HG02642 (cell line): ENCODE measurements around the gene MRPL27.

Source experiments
- ATAC-seq: cut with Tn5 transposase; IDR thresholded peaks from one replicate; pipeline ENCODE4 v1.9.1; 2021; ENCODE audit warnings: mild to moderate bottlenecking; ENCODE audit not compliant: unreplicated experiment, poor library complexity

Gene MRPL27

DNA sequence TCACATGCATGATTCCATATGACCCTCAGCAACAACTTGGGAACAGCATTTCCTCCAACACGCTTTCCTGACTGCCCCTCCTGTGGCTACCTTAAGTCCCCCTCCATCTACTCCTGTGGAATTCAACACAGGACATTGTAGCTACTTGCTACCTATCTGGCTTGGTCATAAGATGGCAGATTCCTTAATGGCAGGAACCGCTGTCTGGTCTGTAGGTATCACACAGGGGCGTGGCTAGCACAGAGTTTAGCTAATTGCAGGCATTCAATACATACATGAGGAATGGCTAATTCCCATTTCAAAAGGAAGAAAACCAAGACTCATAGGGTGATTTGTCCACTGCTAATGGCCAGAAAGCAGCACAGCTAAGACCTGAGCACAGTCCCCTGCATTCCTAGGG lies 15.7 kb upstream of the MRPL27 start:
- ATAC-seq, result no peak

DNA sequence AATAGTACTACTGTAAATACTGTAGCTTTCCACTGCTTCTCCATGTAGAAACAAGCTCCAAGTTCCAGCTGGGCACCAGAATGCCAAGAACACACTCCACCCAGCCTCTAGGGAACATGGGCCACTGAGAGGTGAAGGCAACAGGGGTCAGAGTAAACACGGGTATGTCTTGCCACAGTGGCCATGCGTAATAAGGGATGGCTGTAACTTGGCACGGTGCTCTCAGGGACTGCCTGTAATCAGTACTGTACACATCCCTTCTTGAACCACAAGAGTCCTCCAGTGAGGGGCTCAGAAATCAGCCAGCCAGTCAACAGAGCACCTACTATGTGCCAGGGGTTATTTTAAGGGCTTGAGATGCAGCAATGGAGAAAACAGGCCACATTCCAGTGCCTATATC lies 13.5 kb upstream of the MRPL27 start:
- ATAC-seq, result no peak

DNA sequence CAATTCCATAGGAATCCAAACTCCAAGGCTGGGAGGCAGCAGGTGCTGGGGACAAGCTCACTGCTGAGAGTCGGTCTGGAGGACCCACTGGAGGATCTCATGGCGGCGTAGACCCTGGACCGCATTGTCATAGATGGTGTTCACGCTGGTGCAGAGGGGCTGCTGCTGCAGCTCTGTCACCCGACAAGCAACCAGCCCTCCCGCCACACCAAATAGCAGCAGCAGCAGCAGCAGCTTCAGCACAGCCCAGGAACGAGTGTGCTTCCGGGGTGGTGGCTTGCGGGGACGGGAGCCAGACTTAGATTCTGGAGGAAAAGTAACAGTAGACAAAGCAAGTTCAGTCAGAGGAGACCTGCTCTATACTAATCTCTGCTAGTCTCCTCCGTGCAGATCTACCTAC lies 9.9 kb upstream of the MRPL27 start:
- no peak for ATAC-seq

DNA sequence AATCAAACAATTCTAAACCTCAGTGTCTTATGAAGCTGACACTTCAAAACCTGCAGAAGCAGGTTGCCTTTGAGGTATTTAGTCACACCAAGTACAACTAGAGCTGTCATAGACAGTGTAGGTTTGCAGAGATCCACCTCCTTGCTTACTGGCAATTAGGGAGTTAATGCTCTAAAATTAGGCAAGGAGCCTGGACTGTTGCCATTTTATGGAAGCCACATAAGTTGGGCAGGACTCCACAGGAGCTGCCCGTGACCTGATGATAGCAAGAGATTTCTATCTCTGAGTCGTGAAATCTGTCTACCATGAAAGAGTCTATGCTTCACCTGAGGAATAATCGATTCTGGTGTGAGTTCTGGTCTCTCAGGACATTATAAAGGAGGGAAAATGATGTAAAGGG lies 8.9 kb upstream of the MRPL27 start:
- no peak for ATAC-seq

DNA sequence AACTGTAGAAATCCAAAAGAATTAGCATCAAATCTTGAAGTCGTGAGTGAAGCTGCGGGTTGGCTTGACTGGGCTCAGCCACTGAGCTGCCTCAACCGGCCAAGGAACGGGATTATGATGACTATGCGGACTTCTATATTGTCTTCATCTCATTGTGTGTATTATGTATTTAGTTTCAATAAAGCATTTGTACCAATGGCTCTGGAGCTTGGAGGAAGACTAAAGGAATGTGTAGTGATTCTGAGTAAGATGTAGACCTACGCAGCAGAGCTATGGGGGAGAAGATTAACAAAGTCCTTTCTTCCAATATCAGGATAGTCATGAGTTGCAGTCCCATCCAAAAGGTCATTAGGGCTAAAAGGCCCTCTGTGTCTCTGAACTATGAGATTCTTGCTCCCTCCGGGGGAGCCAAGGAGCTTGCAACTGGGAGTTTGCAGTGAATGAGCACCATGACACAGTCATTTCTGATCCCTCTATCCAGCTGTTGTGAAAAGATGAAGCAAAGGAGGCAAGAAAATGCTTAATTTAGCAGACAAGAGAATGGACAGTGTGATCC lies 8.4 kb upstream of the MRPL27 start:
- ATAC-seq, result no peak

DNA sequence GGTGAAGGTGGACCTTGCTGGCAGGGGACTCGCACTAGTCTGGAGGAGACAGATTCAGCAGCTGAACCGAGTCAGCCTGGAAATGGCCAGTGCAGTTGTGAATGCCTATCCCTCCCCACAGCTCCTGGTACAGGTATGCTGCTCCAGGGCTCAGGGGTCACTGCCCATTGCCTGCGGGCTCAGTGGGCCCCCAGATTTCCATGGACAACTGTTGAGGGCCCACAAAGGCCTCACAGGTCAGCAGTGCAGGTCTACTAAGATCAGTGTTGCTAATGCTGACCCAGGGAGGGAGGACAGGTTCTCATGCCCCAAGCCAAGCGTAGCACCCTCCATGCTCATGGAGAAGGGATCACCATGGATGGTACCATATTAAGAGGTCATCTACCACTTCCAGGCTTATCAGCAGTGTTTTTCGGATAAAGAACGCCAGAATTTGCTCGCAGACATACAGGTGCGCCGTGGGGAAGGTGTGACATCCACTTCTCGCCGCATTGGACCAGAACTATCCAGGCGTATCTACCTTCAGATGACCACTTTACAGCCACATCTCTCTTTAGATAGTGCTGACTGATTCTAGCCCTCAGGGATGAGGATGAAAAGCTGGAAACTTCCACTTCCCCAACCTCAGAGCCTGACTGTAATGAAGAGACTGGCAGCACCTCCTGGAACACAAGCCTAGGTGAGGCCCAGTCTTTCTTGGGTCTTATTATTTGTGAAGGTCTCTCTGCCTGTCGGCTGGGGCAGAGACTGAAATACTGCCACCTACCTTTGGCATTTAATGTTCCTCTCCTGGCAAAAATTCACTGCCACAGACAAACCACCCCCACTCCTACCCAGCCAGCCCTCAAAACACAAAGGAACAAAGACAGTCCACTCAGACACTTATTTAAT lies 7.6 kb upstream of the MRPL27 start:
- ATAC-seq, result no peak

DNA sequence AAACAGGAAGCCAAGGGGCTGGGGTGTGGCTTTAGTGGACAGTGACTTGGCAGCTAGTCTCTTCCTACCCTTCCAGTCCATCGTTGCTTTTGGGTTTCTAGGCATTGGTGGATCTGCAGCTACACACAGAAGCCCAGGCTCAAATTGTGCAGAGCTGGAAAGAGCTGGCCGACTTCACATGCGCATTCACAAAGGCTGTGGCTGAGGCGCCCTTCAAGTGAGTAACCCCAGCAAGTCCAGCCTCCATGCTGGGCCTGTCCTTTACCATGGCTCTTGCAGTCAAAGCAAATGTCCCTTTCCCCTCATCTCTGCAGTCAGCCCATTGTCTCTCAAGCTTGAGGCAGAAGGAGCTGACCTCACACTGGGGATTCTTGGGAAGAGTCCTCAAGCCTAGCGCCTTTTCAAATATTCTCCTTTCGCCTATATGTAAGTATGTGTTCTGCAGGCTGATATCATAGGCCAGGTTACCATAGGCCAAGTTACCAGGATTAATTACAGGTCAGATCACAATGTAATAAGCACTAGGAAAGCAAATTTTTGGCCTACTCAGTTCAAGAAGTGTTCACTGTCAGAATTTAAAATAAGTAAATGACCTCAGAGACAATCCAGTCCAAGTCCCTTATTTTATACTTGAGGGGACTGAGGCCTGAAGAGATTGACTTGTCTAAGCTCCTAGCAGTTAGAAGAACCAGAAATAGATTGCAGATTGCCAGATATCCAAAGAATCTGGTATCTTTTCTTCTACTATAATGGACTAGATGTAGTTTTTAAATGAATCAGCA lies 6.6 kb upstream of the MRPL27 start:
- ATAC-seq, result no peak

DNA sequence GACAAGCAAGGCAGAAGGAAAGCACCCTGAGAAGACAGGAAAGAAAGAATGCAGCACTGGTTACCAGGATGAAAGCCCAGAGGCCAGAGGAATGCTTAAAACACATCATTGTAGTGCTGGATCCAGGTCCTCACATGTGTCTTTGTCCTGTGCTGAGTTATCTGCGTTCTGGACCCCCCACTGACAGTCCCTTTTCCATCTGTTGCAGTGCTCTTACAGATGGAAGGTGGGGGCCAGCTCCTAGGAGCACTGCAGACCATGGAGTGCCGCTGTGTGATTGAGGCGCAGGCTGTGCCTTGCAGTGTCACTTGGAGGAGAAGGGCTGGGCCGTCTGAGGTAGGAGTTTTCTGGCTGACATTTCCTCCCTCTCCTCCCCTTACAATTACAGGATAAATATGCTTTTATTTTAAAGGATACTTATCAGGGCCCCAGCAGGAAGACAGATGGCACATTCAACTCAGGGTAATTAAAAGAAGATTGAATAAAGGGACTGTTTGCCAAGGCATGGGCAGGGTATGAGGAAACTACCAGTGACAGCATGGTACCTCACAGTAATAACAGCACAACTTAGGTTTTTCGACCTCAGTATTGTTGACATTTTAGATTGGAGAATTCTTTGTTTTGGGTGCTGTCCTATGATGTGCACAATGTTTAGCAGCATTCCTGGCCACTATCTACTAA lies 3.0 kb upstream of the MRPL27 start:
- no peak for ATAC-seq

DNA sequence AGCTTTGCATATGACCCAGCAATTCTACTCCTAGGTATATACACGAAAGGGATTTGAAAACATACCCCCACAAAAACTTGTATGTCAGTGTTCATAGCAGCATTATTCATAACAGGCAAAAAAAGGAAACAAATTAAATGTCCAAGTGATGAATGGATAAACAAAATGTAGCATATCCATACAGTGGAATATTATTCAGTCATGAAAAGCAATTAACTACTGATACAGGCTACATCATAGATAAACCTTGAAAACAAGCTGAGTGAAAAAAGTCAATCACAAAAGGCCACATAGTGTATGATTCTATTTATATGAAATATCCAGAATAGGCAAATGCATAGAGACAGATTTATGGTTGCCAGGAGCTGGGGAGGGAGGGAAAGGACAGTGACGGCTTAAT lies 721 bp upstream of the MRPL27 start:
- no peak for ATAC-seq

DNA sequence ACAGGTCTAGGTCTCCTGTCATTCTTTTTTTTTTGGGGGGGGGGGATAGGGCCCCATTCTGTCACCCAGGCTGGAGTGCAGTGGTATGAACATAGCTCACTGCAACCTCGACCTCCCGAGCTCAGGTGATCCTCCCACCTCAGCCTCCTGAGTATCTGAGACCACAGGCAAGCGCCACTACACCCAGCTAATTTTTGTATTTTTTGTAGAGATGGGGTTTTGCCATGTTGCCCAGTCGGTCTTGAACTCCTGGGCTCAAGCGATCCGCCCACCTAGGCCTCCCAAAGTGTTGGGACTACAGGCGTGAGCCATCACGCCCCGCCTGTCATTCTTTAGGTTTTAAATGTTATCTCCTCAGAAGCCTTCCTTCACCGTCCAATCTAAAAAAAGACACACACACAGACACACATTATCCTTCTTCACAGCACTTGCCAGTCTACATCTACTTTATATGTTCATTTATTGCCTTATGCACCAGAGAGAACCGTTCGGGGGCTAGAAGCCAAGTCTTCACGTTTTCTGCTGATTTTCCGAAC lies 694 bp downstream of the MRPL27 start:
- no peak for ATAC-seq

DNA sequence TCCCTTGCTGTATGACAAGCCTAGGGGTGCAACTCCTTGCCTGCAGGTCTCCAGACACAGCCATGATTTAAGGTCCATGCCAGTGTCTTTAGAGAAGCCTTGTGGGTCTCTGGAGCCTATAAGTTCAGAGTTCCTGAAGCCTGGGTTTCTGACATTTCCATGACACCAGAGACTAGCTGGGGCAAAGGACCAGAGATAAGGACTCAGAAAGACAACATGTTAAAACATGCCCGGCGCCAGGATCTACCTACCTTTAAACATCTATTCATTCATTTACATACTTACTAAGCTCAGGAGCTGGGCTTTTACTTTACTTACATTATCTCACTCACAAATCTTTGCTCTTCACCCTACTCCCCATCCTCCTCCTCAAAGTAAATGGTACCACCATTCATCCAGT lies 1.5 kb downstream of the MRPL27 start:
- no peak for ATAC-seq

DNA sequence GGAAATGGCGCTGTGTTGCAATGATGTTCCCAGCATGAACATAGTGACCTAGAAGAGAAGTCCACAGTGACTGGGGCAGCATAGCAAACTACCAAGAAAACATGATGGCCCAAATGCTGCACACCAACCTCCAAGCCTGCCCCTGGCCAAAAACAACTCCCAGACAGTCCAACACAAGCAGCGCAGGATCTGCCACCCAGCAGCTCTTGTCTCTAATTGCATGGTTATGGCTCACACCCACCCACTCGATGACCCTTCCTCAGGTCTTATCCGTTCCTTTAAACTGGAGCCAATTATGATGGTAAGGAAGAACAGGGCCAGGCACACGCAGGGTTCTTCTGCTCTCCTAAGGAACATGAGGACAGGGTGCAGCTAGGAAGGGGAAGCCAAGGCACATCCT lies 2.9 kb downstream of the MRPL27 start:
- ATAC-seq, result no peak

DNA sequence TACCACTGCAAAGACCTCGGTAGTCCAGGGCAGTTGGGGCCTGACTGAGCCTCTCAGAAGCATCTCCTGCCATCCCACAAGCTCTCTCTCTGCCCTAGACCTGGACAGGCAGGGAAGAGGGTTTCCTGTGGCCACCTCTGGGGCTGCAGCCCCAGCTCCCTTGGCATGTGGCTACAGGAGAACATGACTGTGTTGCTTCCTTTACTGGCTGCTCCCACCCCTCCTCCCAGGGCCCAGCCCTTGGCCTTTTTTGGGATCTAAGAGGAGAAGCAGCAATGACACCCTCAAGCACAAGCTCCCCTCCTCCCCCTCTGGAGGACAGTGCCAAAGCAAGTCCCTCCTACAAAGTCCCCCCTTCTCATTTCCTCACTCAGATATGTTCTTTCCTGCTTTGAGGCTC lies 5.6 kb downstream of the MRPL27 start:
- ATAC-seq, result no peak

DNA sequence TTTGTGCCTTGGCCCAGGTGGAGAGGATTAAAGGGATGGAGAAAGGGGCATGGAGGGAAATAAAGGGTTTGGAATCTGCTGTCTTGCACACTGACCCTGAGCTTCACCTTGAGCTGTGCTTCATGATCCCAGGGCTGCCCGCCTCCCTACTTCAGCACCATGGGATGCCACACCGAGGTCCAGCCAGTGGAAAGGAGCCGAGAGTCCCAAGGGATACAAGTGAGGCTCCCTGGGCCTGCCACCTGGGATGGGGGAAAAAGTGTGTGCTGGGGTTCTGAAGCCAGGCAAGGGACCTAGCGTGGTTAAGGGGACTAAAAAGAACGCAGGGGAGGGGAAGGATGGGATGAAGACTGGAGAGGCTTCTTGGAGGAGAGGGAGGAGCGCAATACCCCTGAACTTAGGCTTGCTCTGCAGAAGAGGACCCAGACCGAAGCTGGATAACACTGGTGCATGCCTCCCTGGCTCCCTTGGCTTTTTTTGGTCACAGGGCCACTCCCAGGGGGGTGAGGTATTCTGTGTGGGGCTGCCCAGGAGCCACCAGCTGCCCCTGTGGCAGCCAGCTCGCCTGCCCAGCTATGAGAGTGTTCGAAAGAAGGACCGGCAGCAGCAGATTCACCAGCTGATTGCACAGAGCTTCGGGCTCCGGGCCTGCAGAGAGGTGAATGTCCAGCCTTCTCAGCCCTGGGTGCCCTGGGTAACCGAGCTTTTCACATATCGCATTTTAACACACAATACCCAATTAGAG lies 7.2 kb downstream of the MRPL27 start:
- ATAC-seq, result no peak

DNA sequence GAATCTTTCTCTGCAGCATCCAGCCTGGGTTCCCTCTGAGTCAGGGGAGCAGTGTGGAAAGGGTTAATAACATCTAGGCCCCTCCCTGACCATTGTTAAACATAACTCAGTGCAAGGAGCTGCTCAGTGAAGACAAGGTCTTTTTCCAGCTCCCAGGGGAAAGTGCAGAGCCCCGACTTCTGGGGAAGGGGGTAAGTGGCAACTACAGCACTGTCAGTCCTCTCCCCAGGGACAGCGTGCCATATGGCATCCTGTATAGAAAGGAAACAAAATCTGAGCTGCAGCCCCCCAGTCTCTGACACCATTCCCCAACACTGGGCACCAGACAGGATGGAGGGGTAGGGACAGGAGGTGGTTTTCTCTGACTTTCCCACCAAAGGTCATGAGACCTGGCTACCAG lies 7.8 kb downstream of the MRPL27 start:
- no peak for ATAC-seq

DNA sequence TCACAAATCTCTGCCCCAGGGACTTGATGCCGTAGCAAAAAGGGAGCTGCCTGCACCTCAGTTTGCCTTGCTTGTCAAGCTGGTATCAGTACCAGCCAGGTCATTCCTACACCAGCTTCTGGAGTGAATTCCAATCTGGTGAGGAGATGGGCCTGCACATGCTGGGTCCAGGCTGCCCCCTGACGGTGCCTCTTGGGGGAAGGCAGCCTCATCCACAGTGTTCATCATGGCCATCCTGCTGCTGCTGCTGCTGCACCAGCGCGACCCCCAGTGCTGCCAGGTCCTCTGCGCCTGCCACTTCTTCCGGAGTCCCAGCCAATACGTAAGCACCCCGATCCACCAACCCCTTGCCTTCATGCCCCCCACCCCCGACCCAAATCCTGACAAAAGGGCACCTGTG lies 8.3 kb downstream of the MRPL27 start:
- ATAC-seq, result no peak

DNA sequence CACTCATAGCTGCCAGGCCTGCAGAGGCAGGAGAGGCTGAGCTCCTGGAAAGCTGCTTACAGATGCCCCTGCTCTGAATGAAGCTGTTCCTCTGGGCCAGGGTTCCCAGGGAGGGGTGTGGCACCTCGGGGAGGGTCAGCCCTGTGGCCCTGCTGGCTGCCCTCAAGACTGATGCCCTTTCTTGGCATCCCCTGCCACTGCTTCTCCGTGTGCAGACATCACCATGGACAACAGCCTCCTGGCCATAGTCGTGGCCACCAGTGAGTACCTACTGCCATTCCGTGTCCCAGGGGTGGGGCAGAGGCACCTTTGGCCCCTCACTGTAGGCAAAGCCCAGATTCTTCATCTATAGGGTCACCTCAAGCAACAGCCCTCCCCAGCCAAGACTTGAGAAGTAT lies 8.9 kb downstream of the MRPL27 start:
- no peak for ATAC-seq

DNA sequence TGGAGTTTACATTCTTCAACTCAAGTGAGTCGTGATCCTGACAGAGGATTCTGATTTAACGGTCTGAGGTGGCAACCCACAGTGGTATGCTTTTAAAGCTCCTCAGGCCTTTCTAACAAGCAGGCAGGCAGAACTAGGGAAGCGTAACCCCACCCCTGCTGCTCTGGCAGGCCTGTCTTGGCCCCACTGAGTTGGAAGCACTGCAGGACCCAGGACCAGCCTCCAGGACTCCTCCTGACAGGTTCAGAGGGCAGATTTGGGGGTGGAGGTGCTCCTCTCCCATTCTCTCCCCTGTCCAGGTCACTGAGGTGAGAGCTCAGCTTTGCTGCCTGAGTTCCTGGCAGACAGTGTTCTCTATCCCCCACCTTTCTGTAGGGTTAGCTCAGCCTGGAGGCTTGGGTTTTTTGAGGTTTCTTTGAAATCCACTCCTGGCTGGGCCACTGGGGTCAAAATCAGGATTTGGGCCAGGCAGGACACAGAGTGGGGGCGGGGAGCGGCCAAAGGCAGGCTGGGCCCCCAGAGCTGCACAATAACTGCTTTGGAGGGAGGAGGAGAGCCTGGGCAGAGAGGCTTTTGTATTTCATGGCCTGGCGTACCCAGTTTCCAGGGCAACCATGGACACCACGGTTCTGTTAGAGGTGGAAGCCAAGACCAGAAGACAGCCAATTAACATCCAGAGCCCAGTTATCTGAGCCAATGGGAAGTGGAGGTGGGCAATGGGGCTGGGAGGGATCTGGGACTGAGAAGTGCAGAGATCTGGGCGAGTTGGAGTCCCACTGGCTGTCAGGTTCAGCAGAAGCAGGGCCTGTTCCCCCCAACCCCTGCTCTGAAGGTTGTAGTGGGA lies 9.5 kb downstream of the MRPL27 start:
- no peak for ATAC-seq

DNA sequence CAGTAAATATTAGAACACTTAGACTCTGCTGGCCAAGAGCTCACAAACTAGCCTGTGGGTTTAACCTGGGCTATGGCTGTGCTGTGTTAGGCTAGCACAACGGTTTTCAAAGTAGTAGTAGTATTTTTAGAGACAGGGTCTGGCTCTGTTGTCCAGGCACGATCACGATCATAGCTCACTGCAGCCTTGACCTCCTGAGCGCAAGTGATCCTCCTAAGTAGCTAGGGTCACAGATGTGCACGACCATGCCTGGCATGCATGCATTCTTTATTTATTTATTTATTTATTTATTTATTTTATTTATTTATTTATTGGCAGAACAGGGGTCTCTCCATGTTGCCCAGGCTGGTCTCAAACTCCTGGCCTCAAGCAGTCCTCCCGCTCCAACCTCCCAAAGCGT lies 10.3 kb downstream of the MRPL27 start:
- ATAC-seq, result no peak
